Measurements from ENCODE around the gene DUSP10. TPM values are rescaled to one million over a fixed set of nuclear protein-coding genes. Genes with fewer than 3 reads are reported as not detected.

The DUSP10 gene
- total RNA-seq, 1 donor from 2014 or later, result 5.7 TPM

- H3K36me3 ChIP-seq, result no peaks in the 10 kb centered on the region
- H3K9me3 ChIP-seq, result no peaks in the 10 kb centered on the region
- H3K4me3 ChIP-seq, result no peak overlapping the region
- TF ChIP-seq, protein P1, sequence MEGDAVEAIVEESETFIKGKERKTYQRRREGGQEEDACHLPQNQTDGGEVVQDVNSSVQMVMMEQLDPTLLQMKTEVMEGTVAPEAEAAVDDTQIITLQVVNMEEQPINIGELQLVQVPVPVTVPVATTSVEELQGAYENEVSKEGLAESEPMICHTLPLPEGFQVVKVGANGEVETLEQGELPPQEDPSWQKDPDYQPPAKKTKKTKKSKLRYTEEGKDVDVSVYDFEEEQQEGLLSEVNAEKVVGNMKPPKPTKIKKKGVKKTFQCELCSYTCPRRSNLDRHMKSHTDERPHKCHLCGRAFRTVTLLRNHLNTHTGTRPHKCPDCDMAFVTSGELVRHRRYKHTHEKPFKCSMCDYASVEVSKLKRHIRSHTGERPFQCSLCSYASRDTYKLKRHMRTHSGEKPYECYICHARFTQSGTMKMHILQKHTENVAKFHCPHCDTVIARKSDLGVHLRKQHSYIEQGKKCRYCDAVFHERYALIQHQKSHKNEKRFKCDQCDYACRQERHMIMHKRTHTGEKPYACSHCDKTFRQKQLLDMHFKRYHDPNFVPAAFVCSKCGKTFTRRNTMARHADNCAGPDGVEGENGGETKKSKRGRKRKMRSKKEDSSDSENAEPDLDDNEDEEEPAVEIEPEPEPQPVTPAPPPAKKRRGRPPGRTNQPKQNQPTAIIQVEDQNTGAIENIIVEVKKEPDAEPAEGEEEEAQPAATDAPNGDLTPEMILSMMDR (IDR thresholded peaks at IDR 0.05), result no peak
- no peak overlapping the region for H3K27ac ChIP-seq
- no peaks in the 10 kb centered on the region for H3K27me3 ChIP-seq
- DNase-seq (ENCODE audit: low spot score in 2 of 2), result no peak
- H3K4me1 ChIP-seq, result peaks cover 0 to 5% of the 10 kb centered on the region in 2 donors
- intact Hi-C loops (cut with DNase I), result no loop called here
Measured at GRCh38 chr1:221719278-221719597, 22.7 kb downstream of the DUSP10 start.

- H3K36me3 ChIP-seq, result no peaks in the 10 kb centered on the region
- intact Hi-C loops (cut with DNase I), result no loop called here
- no peak overlapping the region for H3K4me3 ChIP-seq
- TF ChIP-seq, protein P1 (IDR thresholded peaks at IDR 0.05), result no peak
- DNase-seq (ENCODE audit: low spot score in 2 of 2), result no peak
- no peak overlapping the region for H3K27ac ChIP-seq
- H3K9me3 ChIP-seq, result no peaks in the 10 kb centered on the region
- no peaks in the 10 kb centered on the region for H3K27me3 ChIP-seq
- H3K4me1 ChIP-seq, result peaks cover 0 to 5% of the 10 kb centered on the region in 2 donors
Measured at GRCh38 chr1:221718381-221719277, 23.3 kb downstream of the DUSP10 start.

DNA sequence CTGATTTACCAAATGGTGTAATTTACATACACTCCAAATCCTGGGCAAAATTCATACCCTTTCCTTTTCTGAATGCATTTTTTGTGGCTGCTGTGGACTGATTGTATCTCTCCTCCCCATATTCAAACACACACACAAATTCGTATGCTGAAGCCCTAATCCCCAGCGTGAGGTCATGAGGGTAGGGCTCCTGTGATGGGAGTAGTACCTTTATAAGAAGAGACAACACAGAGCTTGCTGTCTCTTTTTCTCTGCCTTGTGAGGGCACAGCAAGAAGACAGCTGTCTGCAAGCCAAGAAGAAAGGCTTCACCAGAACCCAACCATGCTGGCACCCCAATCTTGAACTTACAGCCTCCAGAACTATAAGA, 24.4 kb downstream of the DUSP10 start:
- TF ChIP-seq, protein P1 (IDR thresholded peaks at IDR 0.05), result no peak
- intact Hi-C loops (cut with DNase I), result no loop called here
- H3K27ac ChIP-seq, result no peak overlapping the region

DNA sequence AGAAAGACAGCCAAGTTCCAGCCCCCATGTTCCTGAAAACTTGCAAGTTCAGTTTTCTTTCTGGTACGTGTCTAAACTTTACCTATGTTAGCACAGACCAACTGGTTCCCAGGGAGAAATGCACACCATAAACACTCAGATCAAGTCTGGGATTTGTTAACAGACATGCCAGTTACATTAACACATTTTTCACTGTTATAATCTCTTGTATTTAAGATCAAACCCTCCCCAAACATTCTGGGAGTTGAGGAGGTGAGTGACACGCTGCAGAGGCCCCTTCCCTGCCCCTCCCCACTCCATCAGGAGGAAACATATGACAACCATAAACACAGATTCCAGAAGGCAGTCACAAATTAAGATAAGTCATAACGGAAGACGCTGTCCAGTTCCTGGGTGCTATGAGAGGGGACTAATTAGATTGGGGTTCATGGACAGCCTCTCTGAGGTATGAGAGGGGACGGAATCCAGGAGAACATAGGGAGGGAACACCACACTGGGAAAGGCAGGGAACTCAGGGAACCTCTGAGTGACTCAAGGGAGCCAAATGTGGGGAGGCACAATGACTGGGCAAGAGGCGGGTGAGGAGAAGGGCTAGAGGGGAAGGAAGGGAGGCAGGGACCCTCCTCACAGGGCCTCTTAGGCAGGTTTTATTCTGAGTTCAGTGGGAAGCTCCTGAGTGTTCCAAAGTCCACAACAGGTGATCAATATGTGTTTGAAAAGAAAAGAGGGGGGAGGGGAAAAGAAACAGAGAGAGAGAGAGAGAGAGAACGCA, 25.0 kb downstream of the DUSP10 start:
- intact Hi-C loops (cut with DNase I), result no loop called here
- Histone ChIP-seq H3K36me3 (no peaks in the 10 kb centered on the region), H3K27me3 (no peaks in the 10 kb centered on the region), H3K4me1 (no peaks in the 10 kb centered on the region), H3K4me3 (no peak overlapping the region), H3K9me3 (no peaks in the 10 kb centered on the region), H3K27ac (no peak overlapping the region)
- DNase-seq (ENCODE audit: low spot score in 2 of 2), result no peak
- TF ChIP-seq, protein P1 (IDR thresholded peaks at IDR 0.05), result no peak

More for the DNA sequence above, 24.4 kb downstream of the DUSP10 start:
- no peak for DNase-seq (ENCODE audit: low spot score in 2 of 2)
- Histone ChIP-seq H3K27me3 (no peaks in the 10 kb centered on the region), H3K9me3 (no peaks in the 10 kb centered on the region), H3K4me3 (no peak overlapping the region), H3K36me3 (no peaks in the 10 kb centered on the region), H3K4me1 (peaks cover 0 to 4% of the 10 kb centered on the region in 2 donors)

GRCh38 chr1:221715321-221716169, 26.3 kb downstream of the DUSP10 start:
- no peak overlapping the region for H3K27ac ChIP-seq
- H3K4me1 ChIP-seq, result no peaks in the 10 kb centered on the region
- no peaks in the 10 kb centered on the region for H3K9me3 ChIP-seq
- no peaks in the 10 kb centered on the region for H3K27me3 ChIP-seq
- DNase-seq (ENCODE audit: low spot score in 2 of 2), result no peak
- intact Hi-C loops (cut with DNase I), result no loop called here
- no peak overlapping the region for H3K4me3 ChIP-seq
- no peaks in the 10 kb centered on the region for H3K36me3 ChIP-seq
- TF ChIP-seq, protein P1 (IDR thresholded peaks at IDR 0.05), result no peak

Data from ascending aorta (tissue), 2 donors.